Measurements from ENCODE around the gene GPR152.

- TF ChIP-seq CTCF (IDR thresholded peaks at IDR 0.05) (no peak), ZFX (IDR thresholded peaks at IDR 0.05; ENCODE audit: borderline replicate concordance) (no peak)
These were observed 30.6 kb upstream of the GPR152 start, which contains the start of gene AIP for GRCh38 chr11:67482827-67483798.
